HG02973 (cell line): Measurements from ENCODE around the gene SUSD6.

Experiments
- ATAC-seq: cut with Tn5 transposase; IDR thresholded peaks from one replicate; pipeline ENCODE4 v1.9.1; 2021; ENCODE audit warnings: moderate library complexity; ENCODE audit not compliant: unreplicated experiment

Gene SUSD6

DNA sequence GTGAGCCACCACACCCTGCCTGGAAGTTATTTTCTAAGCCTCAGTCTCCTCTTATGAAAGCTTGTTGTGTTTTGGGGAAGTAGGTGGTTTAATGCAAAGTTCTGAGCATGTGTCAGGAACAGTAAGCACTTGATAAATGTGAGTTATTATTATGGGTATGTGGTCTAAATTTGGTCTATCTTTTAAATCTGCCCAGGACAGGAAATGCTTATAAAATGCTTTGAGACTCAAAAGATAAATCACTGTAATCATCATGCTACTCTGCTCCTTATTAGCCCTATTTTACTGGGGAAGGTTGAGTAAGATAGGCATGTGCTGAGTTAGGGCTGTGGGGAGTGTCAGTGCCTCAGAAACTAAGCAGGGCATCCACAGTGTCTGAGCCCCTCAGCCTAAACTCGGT lies 142.5 kb downstream of the SUSD6 start:
- ATAC-seq = no peak

DNA sequence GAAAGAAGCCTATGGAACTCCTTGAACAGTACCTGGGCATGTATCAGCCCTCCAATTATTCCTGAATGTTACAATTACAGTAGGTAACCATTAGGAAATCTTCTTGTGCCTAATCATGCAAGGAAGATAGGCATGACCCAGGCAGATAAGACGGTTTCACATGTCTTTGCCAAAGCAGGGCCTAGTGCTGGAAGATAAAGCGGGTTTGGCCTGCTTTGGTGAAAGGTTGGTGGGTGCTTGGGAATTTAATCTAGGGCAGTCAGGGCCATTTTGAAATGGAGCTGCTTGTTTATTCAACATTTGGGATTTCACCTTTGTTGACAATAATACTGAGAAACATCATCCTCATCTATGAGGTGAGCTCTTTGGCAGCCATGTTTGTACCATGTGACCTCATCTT lies 143.1 kb downstream of the SUSD6 start:
- ATAC-seq = no peak

DNA sequence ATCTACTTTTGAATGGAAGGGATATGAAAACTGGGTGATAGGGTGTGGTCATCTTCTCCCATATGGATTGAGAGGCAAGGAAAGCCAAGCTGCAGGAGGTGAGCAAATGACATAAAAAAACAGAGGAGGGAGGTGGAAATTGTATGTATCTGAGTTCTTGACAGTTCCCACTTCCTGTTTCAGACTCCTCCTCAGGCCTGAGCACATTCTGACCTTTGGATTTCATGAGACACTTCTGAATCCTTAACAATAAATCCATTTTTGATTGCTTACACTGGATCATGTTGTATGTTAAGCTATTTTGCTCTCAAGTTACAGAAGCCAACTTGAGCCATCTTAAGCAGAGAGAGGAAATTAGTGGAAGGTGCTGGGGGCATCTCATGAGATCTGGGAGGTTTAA lies 143.9 kb downstream of the SUSD6 start:
- ATAC-seq = no peak

DNA sequence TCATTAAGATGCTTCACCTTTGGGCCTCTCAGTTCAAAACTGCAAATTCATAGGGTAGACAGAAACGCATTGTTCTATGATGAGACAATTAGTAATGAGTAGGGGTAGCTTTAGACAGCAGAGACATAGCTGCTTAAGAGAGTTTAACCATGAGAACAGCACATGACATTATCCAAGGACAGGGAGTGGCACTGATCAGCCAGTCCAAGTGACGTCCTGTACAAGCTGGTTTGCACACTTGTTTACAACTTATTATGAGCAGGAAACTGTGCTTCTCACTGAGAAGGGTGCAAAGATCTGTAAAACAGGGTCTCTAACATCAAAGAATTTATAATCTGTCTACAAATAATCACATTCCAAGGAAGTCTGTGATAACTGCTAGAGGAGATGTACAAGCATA lies 144.4 kb downstream of the SUSD6 start:
- ATAC-seq = no peak

DNA sequence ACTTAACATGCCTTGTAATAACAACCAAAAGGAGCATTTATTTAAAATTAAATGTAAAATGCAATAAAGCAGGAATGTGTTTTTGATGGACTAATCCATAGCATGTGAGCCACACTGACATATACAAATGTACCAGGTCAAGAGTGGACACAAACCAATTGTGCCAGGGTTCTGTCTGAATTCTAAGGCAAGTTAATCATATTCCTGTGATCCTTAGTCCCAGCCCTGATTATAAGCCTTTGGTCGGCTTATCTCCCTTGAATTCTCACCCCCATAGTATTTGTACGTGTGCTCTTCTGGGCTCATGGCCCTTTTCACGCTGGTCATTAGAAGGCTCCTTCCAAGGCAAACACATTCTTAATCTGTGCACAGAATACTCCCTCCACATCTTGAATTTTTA lies 144.9 kb downstream of the SUSD6 start:
- no peak for ATAC-seq

DNA sequence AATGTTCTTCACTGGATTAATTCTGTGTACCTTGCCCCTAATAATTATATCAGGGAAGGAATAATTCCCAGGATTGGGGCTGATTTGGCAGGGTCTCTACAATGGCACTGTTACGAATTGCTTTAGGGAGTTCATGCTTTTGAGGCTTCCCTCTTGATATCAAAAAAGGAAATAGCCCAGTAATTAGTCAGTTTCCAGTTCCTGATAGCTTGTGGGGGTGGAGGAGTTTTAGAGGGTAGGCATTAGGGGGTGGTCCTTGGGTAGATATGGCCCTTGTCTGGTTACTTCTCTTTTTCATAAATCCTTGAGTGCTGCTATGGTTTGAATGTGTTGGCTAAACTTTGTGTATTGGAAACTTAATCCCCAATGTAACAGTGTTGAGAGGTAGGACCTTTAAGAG lies 149.4 kb downstream of the SUSD6 start:
- no peak for ATAC-seq

DNA sequence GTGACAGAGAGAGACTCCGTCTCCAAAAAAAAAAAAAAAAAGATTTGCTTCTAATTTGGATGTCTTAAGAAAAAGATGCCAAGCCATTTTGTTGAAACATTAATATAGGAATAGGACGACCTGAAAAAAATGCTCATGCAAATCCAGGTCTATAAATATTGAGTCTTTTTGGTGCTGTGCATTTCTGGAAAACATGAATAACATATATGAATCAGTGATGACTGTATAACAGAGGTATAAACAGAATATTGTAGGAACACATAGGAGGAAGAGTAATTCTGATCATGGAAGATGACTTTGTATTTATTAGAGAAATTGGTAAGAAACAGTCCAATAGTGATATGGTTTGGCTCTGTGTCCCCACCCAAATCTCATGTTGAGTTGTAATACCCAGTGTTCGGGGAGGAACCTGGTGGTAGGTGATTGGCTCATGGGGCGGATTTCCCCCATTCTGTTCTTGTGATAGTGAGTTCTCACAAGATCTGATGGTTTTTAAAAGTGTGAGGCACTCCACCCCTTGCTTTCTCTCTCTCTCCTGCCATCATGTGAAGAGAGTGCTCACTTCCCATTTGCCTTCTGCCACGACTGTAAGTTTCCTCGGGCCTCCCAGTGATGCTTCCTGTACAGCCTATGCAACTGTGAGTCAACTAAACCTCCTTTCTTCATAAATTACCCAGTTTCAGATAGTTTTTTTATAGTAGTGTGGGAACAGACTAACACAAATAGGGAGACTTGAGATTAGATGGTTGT lies 152.5 kb downstream of the SUSD6 start:
- ATAC-seq = no peak
